Testis (tissue), 2 donors: Measurements from ENCODE around the gene GALNT9.

Source experiments
- CTCF ChIP-seq, 3 experiments: fragments of 450-650 bp in 2 of 3; fragments of 200-600 bp in 1 of 3; sonication (generic) in 1 of 3; IDR thresholded peaks; one replicate each; pipeline ENCODE4 v1.5.1; 2016 to 2019; ENCODE audit warnings: antibody characterized with exemption in 3 of 3, mild to moderate bottlenecking in 2 of 3, moderate library complexity in 1 of 3
- POLR2A ChIP-seq: fragments of 450-650 bp; IDR thresholded peaks from one replicate; pipeline ENCODE4 v1.6.1; 2017; ENCODE audit warnings: antibody characterized with exemption, mild to moderate bottlenecking, moderate library complexity

GRCh38 chr12:132161036-132161781, 168.2 kb downstream of the GALNT9 start:
- TF ChIP-seq CTCF (IDR thresholded peaks at IDR 0.05) (no peak), POLR2A (no peak)
